Measurements from ENCODE around the gene ZNF410. TPM values are rescaled to one million over a fixed set of nuclear protein-coding genes. Genes with fewer than 3 reads are reported as not detected.

Gene ZNF410
- total and polyA plus RNA-seq, 2 of the 8 experiments (the other 6 are each of a cell fraction or from before 2014, with no cell fraction given): 11.2 to 18.9 TPM

GRCh38 chr14:73887318-73887616, 608 bp downstream of the ZNF410 start (continued):
- TF ChIP-seq PHF8 (conservative IDR thresholded peaks at IDR 0.05; ENCODE audit: low read depth, low read length) (no peak), CTCF (IDR thresholded peaks at IDR 0.05; ENCODE audit: control extremely low read depth in 1 of 3, insufficient read depth in 1 of 3, low read depth in 1 of 3, low read length in 3 of 3) (no peak), CHD7 (IDR thresholded peaks at IDR 0.05; ENCODE audit: insufficient replicate concordance, low read length) (no peak), YY1 (IDR thresholded peaks at IDR 0.05; ENCODE audit: low read depth, low read length) (no peak), SIRT6 (IDR thresholded peaks at IDR 0.05; ENCODE audit: low read length) (no peak), BACH1 (IDR thresholded peaks at IDR 0.05; ENCODE audit: low read length) (no peak), KDM4A (IDR thresholded peaks at IDR 0.05; ENCODE audit: low read depth, low read length, severe bottlenecking) (no peak)

Measured in H1 (cell line).